Measurements from ENCODE around the gene ARHGEF19.
"Not testable (repeated sequence)": the region's sequence is repeated elsewhere in the genome, so short reads cannot be mapped to it uniquely, and the experiment has no call there.

The ARHGEF19 gene

GRCh38 chr1:16229976-16230740, 17.7 kb upstream of the ARHGEF19 start:
- DNase-seq = no peak
- in situ Hi-C loops (cut with HindIII; ENCODE audit: low pct_ligation_motif_present, low pct_unique_long_range_greater_than_20kb, low sequenced_read_pairs) = no loop called here

DNA sequence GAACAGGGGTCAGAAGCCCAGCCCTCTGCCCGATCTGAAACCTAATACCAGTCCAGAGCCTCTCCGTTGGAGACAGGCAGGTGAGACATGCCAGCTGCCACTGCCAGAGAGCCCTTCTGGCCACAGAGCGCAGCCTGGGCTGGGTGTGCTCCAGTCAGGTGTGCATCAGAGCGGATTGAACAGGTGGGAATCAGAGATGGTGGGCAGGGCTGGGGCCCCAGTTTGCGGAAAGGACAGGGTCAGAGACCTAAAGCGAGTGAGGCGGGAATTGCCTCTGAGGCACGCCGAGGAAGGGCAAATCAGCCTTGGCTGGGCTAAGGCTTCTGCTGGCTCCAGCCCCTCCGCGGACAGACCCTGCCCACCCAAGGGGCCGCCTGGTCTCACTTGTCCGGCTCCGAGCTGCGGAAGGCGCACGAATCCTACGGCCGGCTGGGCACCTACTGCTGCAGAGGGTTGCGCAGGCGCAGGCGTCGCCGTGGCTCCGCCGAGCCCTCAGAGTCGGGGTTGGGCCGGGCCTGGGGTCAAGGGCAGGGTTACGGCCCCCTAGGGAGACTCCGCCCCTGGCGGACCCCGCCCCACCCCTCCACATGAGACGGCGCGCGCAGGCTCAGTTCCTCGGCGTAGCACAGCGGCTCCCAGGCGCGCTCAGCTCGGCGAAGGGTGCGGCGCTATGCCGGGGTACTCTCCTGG, 14.2 kb upstream of the ARHGEF19 start:
- no peak for DNase-seq
- in situ Hi-C loops (cut with HindIII; ENCODE audit: low pct_ligation_motif_present, low pct_unique_long_range_greater_than_20kb, low sequenced_read_pairs) = no loop called here

DNA sequence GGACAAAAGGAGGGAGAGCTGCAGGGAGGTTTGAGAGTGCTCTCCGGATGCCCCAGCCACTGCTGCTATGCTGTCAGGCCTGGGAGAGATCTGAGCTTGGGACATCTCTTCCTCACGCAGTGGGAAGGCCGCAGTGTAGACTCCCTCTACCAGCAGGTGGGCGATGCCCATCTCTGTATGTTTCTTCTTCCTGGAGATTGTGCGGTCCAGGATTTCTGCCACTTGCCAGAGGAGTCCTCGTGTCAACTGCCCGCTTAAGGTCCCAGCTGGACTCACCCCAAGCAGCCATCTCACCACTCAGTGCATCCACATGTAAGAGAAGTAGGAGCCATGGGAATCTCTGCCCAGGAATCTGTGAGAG, 13.7 kb upstream of the ARHGEF19 start:
- DNase-seq = no peak
- in situ Hi-C loops (cut with HindIII; ENCODE audit: low pct_ligation_motif_present, low pct_unique_long_range_greater_than_20kb, low sequenced_read_pairs) = no loop called here

- no peak for DNase-seq
- in situ Hi-C loops (cut with HindIII; ENCODE audit: low pct_ligation_motif_present, low pct_unique_long_range_greater_than_20kb, low sequenced_read_pairs) = no loop called here
These were observed 12.0 kb upstream of the ARHGEF19 start for GRCh38 chr1:16224472-16224871.

GRCh38 chr1:16222716-16223115, 10.3 kb upstream of the ARHGEF19 start:
- in situ Hi-C loops (cut with HindIII; ENCODE audit: low pct_ligation_motif_present, low pct_unique_long_range_greater_than_20kb, low sequenced_read_pairs); DNase-seq: not testable (repeated sequence)

- in situ Hi-C loops (cut with HindIII; ENCODE audit: low pct_ligation_motif_present, low pct_unique_long_range_greater_than_20kb, low sequenced_read_pairs) = no loop called here
These were observed 9.0 kb upstream of the ARHGEF19 start for GRCh38 chr1:16221499-16221898.

DNA sequence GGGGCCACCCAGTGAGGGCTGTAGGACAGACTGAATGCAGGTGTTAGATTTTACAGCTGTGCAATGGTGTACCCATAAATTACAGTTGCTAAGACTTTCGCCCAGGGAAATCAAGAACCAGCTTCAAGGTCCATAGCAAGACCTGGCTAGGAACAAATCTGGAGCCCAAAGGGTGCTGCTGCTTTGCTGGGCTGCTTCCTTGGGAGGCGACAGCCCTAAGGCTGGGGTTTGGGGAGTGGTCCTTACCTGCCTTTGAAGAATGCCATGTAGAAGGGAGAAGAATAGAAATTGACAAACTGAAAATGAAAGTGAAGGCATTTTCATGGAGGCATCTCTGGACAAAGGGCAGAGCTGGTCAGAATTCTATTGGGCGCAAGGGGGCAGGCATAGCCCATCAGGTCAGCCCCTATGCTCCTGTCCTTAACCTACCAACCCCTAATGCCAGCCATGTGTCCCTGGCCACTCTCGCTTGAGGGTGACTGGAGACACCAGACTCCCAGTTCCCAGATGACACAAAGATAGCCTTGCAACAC, 7.6 kb upstream of the ARHGEF19 start:
- DNase-seq = no peak
- in situ Hi-C loops (cut with HindIII; ENCODE audit: low pct_ligation_motif_present, low pct_unique_long_range_greater_than_20kb, low sequenced_read_pairs) = no loop called here

More at GRCh38 chr1:16221499-16221898, 9.0 kb upstream of the ARHGEF19 start:
- DNase-seq = no peak

DNA sequence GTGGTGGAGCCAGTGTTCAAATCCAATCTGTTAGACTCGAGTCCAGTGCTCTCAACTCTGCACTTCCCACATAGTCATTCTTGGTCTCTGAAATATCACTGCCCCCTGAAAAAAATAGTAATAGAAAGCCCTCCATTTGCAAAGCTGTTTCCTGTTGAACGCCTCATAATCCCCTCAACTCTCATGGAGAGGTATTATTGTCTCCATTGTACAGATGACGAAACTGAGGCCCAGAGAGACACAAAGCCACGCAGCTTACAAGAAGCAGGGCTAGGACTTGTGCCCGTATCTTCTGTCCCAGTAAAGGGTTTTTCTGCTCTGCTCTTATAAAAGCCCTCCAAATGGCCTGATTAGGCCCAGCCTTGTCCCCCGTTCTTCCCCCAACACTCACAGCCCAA, 6.2 kb upstream of the ARHGEF19 start:
- in situ Hi-C loops (cut with HindIII; ENCODE audit: low pct_ligation_motif_present, low pct_unique_long_range_greater_than_20kb, low sequenced_read_pairs) = no loop called here
- no peak for DNase-seq

GRCh38 chr1:16218014-16218673, 5.7 kb upstream of the ARHGEF19 start:
- no peak for DNase-seq
- in situ Hi-C loops (cut with HindIII; ENCODE audit: low pct_ligation_motif_present, low pct_unique_long_range_greater_than_20kb, low sequenced_read_pairs) = no loop called here

DNA sequence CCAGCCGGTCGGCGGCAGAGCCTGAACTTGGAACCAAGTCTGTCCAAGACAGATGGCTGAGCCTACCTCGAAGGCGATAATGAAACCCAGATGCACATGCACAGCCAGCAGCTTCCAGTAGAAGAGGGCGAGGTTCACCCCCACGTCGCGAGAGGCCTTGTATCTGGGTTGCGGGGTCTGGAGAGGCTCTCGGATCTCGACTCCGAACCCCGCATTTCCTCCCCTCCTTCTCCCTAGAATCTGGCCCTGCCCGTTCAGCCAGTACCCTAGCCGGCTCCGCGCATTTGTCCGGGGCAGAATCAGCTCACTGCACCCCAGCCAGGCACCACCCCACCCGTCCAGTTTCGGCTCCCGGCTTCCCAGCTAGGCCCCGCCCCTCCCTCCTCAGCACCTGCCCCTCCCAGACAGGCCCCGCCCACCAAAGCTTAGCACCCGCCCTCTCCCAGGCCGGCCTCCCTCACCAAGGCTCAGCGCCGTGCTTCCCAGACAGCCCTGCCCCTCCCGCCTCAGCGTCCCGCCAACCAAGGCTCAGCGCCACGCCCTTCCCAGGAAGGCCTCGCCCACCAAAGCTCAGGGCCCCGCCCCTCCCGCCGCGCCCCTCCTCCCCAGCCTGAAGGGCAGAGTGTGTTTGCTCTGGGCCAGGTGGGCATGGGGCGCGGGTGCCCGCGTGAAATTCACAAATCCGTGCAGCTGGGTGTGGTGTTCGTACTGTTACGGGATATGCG, 4.8 kb upstream of the ARHGEF19 start:
- peak; percentile 94 for DNase-seq
- in situ Hi-C loops (cut with HindIII; ENCODE audit: low pct_ligation_motif_present, low pct_unique_long_range_greater_than_20kb, low sequenced_read_pairs) = no loop called here

DNA sequence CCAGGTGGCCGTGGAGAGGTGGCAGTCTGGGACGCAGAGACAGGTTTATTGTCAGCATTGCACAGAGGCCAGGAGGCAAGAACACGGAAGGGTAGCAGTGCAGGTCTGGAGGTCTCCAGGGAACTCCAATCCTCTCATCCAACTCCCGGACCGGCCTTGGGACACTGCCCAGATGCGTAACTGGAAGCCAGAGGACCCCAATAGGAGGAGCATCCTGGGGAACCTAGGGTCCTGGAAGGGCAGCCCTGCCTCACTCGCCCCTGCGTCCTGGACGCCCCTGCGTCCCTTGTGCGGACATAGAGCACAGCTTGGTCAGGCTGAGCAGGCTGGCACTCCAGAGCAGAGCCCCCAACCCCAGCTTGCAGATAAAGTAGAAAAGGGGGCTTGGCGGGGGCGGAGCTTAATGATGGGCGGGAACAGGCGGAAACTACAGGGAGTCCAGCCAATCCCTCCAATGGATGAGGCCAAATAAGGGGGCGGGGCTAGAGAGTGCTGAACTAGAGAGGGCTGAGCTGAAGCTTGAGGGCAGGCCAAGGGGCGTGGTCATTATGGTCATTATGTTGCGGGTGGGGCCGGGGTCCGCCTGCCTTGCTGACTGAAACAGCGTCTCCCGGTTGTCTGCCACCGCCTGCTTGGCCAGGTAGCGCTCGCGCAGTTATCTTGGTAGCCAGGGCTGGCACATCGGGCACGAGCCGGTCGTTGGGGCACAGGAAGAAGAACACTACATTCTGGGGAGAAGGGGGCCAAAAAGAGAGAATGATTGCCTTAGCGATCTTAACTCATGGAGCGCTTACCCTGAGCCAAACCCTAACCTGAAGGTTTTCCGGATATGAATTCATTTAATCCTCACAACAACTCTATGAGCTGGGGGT, 3.7 kb upstream of the ARHGEF19 start:
- in situ Hi-C loops (cut with HindIII; ENCODE audit: low pct_ligation_motif_present, low pct_unique_long_range_greater_than_20kb, low sequenced_read_pairs) = no loop called here
- peak; percentile 28 for DNase-seq

GRCh38 chr1:16215240-16215639, 2.8 kb upstream of the ARHGEF19 start:
- in situ Hi-C loops (cut with HindIII; ENCODE audit: low pct_ligation_motif_present, low pct_unique_long_range_greater_than_20kb, low sequenced_read_pairs); DNase-seq: not testable (repeated sequence)

DNA sequence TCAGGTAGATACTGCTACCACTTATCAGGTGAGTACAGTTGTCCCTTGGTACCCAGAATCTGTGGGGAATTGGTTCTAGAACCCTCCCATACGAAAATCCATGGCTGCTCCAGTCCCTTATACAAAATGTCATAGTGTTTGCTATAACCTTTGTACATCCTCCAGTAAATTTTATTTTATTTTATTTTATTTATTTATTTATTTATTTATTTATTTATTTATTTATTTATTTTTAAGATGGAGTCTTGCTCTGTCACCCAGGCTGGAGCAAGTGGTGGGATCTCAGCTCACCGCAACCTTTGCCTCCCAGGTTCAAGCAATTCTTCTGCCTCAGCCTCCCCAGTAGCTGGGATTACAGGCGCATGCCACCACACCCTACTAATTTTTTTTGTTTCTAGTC, 1.1 kb upstream of the ARHGEF19 start:
- DNase-seq; in situ Hi-C loops (cut with HindIII; ENCODE audit: low pct_ligation_motif_present, low pct_unique_long_range_greater_than_20kb, low sequenced_read_pairs): not testable (repeated sequence)

GRCh38 chr1:16213013-16213412, 561 bp upstream of the ARHGEF19 start:
- in situ Hi-C loops (cut with HindIII; ENCODE audit: low pct_ligation_motif_present, low pct_unique_long_range_greater_than_20kb, low sequenced_read_pairs) = no loop called here
- no peak for DNase-seq

GRCh38 chr1:16211824-16212223, 628 bp downstream of the ARHGEF19 start:
- no peak for DNase-seq
- in situ Hi-C loops (cut with HindIII; ENCODE audit: low pct_ligation_motif_present, low pct_unique_long_range_greater_than_20kb, low sequenced_read_pairs) = no loop called here

- no peak for DNase-seq
- in situ Hi-C loops (cut with HindIII; ENCODE audit: low pct_ligation_motif_present, low pct_unique_long_range_greater_than_20kb, low sequenced_read_pairs) = no loop called here
These were observed 1.9 kb downstream of the ARHGEF19 start for GRCh38 chr1:16210581-16210980.

DNA sequence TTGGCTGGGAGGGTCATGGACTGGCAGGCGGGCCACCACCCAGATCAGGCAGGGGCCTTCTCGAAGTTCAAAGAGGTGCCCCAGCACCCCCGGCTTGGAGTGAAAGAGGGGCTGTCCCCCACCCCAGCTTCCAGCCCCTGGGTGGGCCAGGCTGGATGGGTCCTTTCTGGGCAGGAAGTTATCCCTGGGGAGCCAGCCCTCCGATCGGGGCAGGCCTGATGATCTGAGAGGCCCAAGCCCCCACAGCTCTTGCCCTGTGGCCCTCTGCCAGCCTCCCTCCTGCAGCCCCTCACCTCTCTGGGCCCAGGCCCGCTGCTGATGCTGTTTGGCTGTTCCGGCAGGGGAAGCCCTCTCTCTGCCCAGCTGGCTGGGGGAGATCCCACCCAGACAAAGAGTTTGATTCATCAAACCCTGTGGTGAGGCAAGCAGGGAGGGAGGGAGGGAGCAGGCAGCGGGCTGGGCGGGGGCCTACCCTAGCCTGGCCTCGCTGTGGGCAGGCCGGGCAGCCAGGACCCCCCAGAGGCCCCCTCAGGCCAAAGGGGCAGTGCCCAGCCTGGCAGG, 2.5 kb downstream of the ARHGEF19 start:
- in situ Hi-C loops (cut with HindIII; ENCODE audit: low pct_ligation_motif_present, low pct_unique_long_range_greater_than_20kb, low sequenced_read_pairs) = no loop called here
- no peak for DNase-seq
